Caco-2 (cell line): ENCODE measurements around the gene CRADD. TPM values are rescaled to one million over a fixed set of nuclear protein-coding genes. Genes with fewer than 3 reads are reported as not detected.

Source experiments
- BruUV-seq: library from RNA; stranded (reverse); fragments of 400-500 nt; replicated peaks from 2 replicates; lab custom pipeline; 2021; lab: Mats Ljungman, UMichigan
- CTCF ChIA-PET: fragments of 300-600 bp; sonication (Branson Sonifier 250); formaldehyde crosslinking; loops from one replicate; lab custom pipeline; 2022; ENCODE audit warnings: antibody characterized with exemption; lab: Charles Lee
- POLR2A ChIA-PET: fragments of 300-600 bp; sonication (Branson Sonifier 250); formaldehyde crosslinking; loops from one replicate; lab custom pipeline; 2022; ENCODE audit warnings: antibody characterized with exemption; lab: Charles Lee
- DNase-seq, 2 experiments: peaks; one replicate each; pipeline versions ENCODE4 v3.0.0 to v3.0.0-alpha.2; 2020 to 2022
- H3K27me3 ChIP-seq: replicated peaks from 2 replicates; pipeline ENCODE4 v1.6.0; 2011; ENCODE audit warnings: low read length; ENCODE audit not compliant: control insufficient read depth, insufficient read depth
- H3K36me3 ChIP-seq: 2 replicates; pipeline ENCODE4 v1.5.1; 2011; ENCODE audit warnings: low read length; ENCODE audit not compliant: control insufficient read depth, insufficient read depth
- H3K4me1 ChIP-seq: fragments of 250-450 bp; sonication (Bioruptor Pico); 2 replicates; pipeline ENCODE4 v1.5.1; 2020; ENCODE audit warnings: mild to moderate bottlenecking
- H3K4me3 ChIP-seq: 2 replicates; pipeline ENCODE4 v1.5.1; 2011; ENCODE audit warnings: low read depth, mild to moderate bottlenecking, control low read depth, low read length
- H3K9me3 ChIP-seq: fragments of 250-450 bp; sonication (Bioruptor Pico); 2 replicates; pipeline ENCODE4 v1.5.1; 2020; ENCODE audit warnings: mild to moderate bottlenecking, moderate library complexity
- H3K27ac Mint-ChIP-seq: one replicate; pipeline ENCODE4 v1.8.0; 2022; ENCODE audit warnings: mixed read lengths; ENCODE audit not compliant: unreplicated experiment
- H3K27me3 Mint-ChIP-seq: one replicate; pipeline ENCODE4 v1.8.0; 2022; ENCODE audit warnings: mixed read lengths; ENCODE audit not compliant: insufficient read depth, unreplicated experiment
- H3K36me3 Mint-ChIP-seq: one replicate; pipeline ENCODE4 v1.8.0; 2022; ENCODE audit warnings: mild to moderate bottlenecking, mixed read lengths; ENCODE audit not compliant: insufficient read depth, unreplicated experiment
- H3K4me1 Mint-ChIP-seq: one replicate; pipeline ENCODE4 v1.8.0; 2022; ENCODE audit warnings: low read depth, mixed read lengths; ENCODE audit not compliant: unreplicated experiment
- H3K4me3 Mint-ChIP-seq: one replicate; pipeline ENCODE4 v1.8.0; 2022; ENCODE audit warnings: mild to moderate bottlenecking, moderate library complexity, mixed read lengths; ENCODE audit not compliant: unreplicated experiment
- H3K9me3 Mint-ChIP-seq: one replicate; pipeline ENCODE4 v1.8.0; 2022; ENCODE audit warnings: mixed read lengths; ENCODE audit not compliant: unreplicated experiment
- CTCF ChIP-seq, 2 experiments: fragments of 200-600 bp in 1 of 2; IDR thresholded peaks; 1 replicate in 1 of 2; 2 replicates in 1 of 2; pipeline versions ENCODE4 v1.5.1 to v1.8.0; 2011 to 2022; ENCODE audit warnings: antibody characterized with exemption in 1 of 2, control low read depth in 1 of 2, inconsistent platforms in 1 of 2, low read depth in 1 of 2, low read length in 1 of 2, mild to moderate bottlenecking in 1 of 2, moderate library complexity in 1 of 2; ENCODE audit not compliant: insufficient read depth in 1 of 2, severe bottlenecking in 1 of 2, unreplicated experiment in 1 of 2
- intact Hi-C: fragments of 100-400 bp; cut with micrococcal nuclease; formaldehyde crosslinking; loops from one replicate; pipeline ENCODE4 v1.10.0; 2022; ENCODE audit not compliant: unreplicated experiment
- total RNA-seq: library from RNA; stranded (reverse); gene quantifications from 2 replicates; pipeline ENCODE4 v1.2.3, GENCODE V29; 2022

CRADD gene
- total RNA-seq, 1 experiment from 2014 or later, result 29.2 TPM

- ChIA-PET CTCF (interaction anchor here (0.5 to 1.3 kb wide), 8 partner anchors 37 to 300 kb away, joined by 3 to 6 read pairs (median 4); no protein-coding TSS in a partner anchor), POLR2A (interaction anchor here (1.0 kb wide), 1 partner anchor 232 kb away, joined by 4 read pairs; no protein-coding TSS in a partner anchor)
- Histone ChIP-seq H3K9me3 (no peaks in the 10 kb centered on the region), H3K27me3 (no peaks in the 10 kb centered on the region), H3K4me1 (peaks cover 6% of the 10 kb centered on the region; the same call in 1 of the 2 replicates), H3K36me3 (no peaks in the 10 kb centered on the region), H3K4me3 (no peak overlapping the region)
- H3K4me1 Mint-ChIP-seq, result peaks cover 6% of the 10 kb centered on the region
- H3K36me3 Mint-ChIP-seq, result peaks cover 31% of the 10 kb centered on the region
- H3K27me3 Mint-ChIP-seq, result no peaks in the 10 kb centered on the region
- intact Hi-C loops, result loop anchor here (1.0 kb wide), 1 partner anchor 232 kb away; no protein-coding TSS in a partner anchor
- no peak for TF ChIP-seq CTCF (IDR thresholded peaks at IDR 0.05; ENCODE audit: insufficient read depth in 1 of 2, low read depth in 1 of 2, low read length in 1 of 2, severe bottlenecking in 1 of 2, unreplicated experiment in 1 of 2)
- BruUV-seq, result no TSS peak
- H3K27ac Mint-ChIP-seq, result no peak overlapping the region
- H3K4me3 Mint-ChIP-seq, result no peak overlapping the region
- no peak for DNase-seq
- H3K9me3 Mint-ChIP-seq, result no peaks in the 10 kb centered on the region
These were observed 125.1 kb downstream of the CRADD start for GRCh38 chr12:93802293-93802692.

GRCh38 chr12:93802698-93803423 is 125.7 kb downstream of the CRADD start:
- no peaks in the 10 kb centered on the region for H3K27me3 ChIP-seq
- peak in 1 of 2 experiments; percentile 53 for TF ChIP-seq CTCF (IDR thresholded peaks at IDR 0.05; ENCODE audit: insufficient read depth in 1 of 2, low read depth in 1 of 2, low read length in 1 of 2, severe bottlenecking in 1 of 2, unreplicated experiment in 1 of 2)
- no peak overlapping the region for H3K4me3 ChIP-seq
- intact Hi-C loops, result loop anchor here (1.0 kb wide), 1 partner anchor 233 kb away; no protein-coding TSS in a partner anchor
- POLR2A ChIA-PET, result interaction anchor here (1.0 kb wide), 1 partner anchor 232 kb away, joined by 4 read pairs; no protein-coding TSS in a partner anchor
- BruUV-seq, result no TSS peak
- Mint-ChIP-seq H3K9me3 (no peaks in the 10 kb centered on the region), H3K27ac (no peak overlapping the region), H3K4me1 (peaks cover 6% of the 10 kb centered on the region), H3K36me3 (peaks cover 36% of the 10 kb centered on the region), H3K27me3 (no peaks in the 10 kb centered on the region), H3K4me3 (no peak overlapping the region)
- H3K36me3 ChIP-seq, result no peaks in the 10 kb centered on the region
- no peak for DNase-seq
- H3K9me3 ChIP-seq, result no peaks in the 10 kb centered on the region
- CTCF ChIA-PET, result interaction anchor here (0.5 to 1.3 kb wide), 8 partner anchors 37 to 299 kb away, joined by 3 to 6 read pairs (median 4); no protein-coding TSS in a partner anchor
- H3K4me1 ChIP-seq, result peaks cover 6% of the 10 kb centered on the region; the same call in 1 of the 2 replicates

GRCh38 chr12:93803424-93803807 is 126.2 kb downstream of the CRADD start:
- H3K36me3 ChIP-seq, result no peaks in the 10 kb centered on the region
- H3K9me3 Mint-ChIP-seq, result no peaks in the 10 kb centered on the region
- no peaks in the 10 kb centered on the region for H3K27me3 ChIP-seq
- H3K9me3 ChIP-seq, result no peaks in the 10 kb centered on the region
- peaks cover 2% of the 10 kb centered on the region for H3K4me1 Mint-ChIP-seq
- no TSS peak for BruUV-seq
- H3K36me3 Mint-ChIP-seq, result peaks cover 34% of the 10 kb centered on the region
- intact Hi-C loops, result no loop called here
- no peaks in the 10 kb centered on the region for H3K27me3 Mint-ChIP-seq
- no peak overlapping the region for H3K4me3 ChIP-seq
- DNase-seq, result no peak
- no peak overlapping the region for H3K4me3 Mint-ChIP-seq
- POLR2A ChIA-PET, result interaction anchor here (1.0 kb wide), 1 partner anchor 233 kb away, joined by 4 read pairs; no protein-coding TSS in a partner anchor
- no peak overlapping the region for H3K27ac Mint-ChIP-seq
- peaks cover 5% of the 10 kb centered on the region; the same call in 1 of the 2 replicates for H3K4me1 ChIP-seq
- CTCF ChIA-PET, result interaction anchor here (1.1 to 1.3 kb wide), 5 partner anchors 38 to 300 kb away, joined by 3 to 6 read pairs (median 5); no protein-coding TSS in a partner anchor
- no peak for TF ChIP-seq CTCF (IDR thresholded peaks at IDR 0.05; ENCODE audit: insufficient read depth in 1 of 2, low read depth in 1 of 2, low read length in 1 of 2, severe bottlenecking in 1 of 2, unreplicated experiment in 1 of 2)
